HepG2 (cell line): ENCODE results near the gene AUH. TPM values are rescaled to one million over a fixed set of nuclear protein-coding genes. Genes with fewer than 3 reads are reported as not detected.

ENCODE experiments used
- ARHGAP35 ChIP-seq: sonication (generic); formaldehyde crosslinking; IDR thresholded peaks from 2 replicates; pipeline ENCODE4 v1.9.0; 2022; ENCODE audit warnings: mild to moderate bottlenecking, inconsistent platforms, moderate library complexity, missing genetic modification reagents, borderline replicate concordance
- FOXC1 ChIP-seq: sonication (generic); formaldehyde crosslinking; IDR thresholded peaks from 2 replicates; pipeline ENCODE4 v1.8.0; 2022; ENCODE audit warnings: mild to moderate bottlenecking, missing genetic modification reagents, borderline replicate concordance
- GATAD1 ChIP-seq: IDR thresholded peaks from 2 replicates; pipeline ENCODE4 v1.6.1; 2016; ENCODE audit warnings: missing genetic modification reagents, missing compliant biosample characterization
- MEIS2 ChIP-seq: sonication (generic); formaldehyde crosslinking; IDR thresholded peaks from 2 replicates; pipeline ENCODE4 v1.9.0; 2021; ENCODE audit warnings: mild to moderate bottlenecking, missing genetic modification reagents
- NCOA2 ChIP-seq: sonication (generic); formaldehyde crosslinking; IDR thresholded peaks from 2 replicates; pipeline ENCODE4 v1.8.0; 2022; ENCODE audit warnings: inconsistent platforms
- SIN3B ChIP-seq: fragments of 150-350 bp; IDR thresholded peaks from 2 replicates; pipeline ENCODE4 v1.6.1; 2014; ENCODE audit warnings: low read length
- ZNF12 ChIP-seq: sonication (generic); formaldehyde crosslinking; IDR thresholded peaks from 2 replicates; pipeline ENCODE4 v1.5.0; 2020; ENCODE audit warnings: missing genetic modification reagents
- ZNF207 ChIP-seq: fragments of 450-650 bp; IDR thresholded peaks from 2 replicates; pipeline ENCODE4 v1.6.1; 2016; ENCODE audit warnings: antibody characterized with exemption, borderline replicate concordance
- ZNF326 ChIP-seq: sonication (generic); formaldehyde crosslinking; IDR thresholded peaks from 2 replicates; pipeline ENCODE4 v1.4.0; 2020; ENCODE audit warnings: missing genetic modification reagents, borderline replicate concordance
- ZNF782 ChIP-seq: sonication (generic); formaldehyde crosslinking; IDR thresholded peaks from 2 replicates; pipeline ENCODE4 v1.4.0; 2020; ENCODE audit warnings: missing genetic modification reagents, mild to moderate bottlenecking, borderline replicate concordance
- ZSCAN21 ChIP-seq: sonication (generic); formaldehyde crosslinking; IDR thresholded peaks from 2 replicates; pipeline ENCODE4 v1.8.0; 2022; ENCODE audit warnings: mild to moderate bottlenecking, missing genetic modification reagents, moderate library complexity, borderline replicate concordance
- polyA plus RNA-seq, 8 experiments: library from polyadenylated mRNA; depleted of rRNA in 3 of 8; stranded (reverse) in 7 of 8; unstranded in 1 of 8; fragments of >200 nt; fragmentation: Illumina TruSeq in 4 of 8; extraction: Trizol in 4 of 8; gene quantifications; 2 replicates each; pipeline versions ENCODE4 v1.2.1 to v1.2.3, GENCODE V29; 2011 to 2016; ENCODE audit warnings: low read depth in 4 of 8, missing spikeins in 1 of 8, mixed read lengths in 1 of 8; ENCODE audit not compliant: insufficient read depth in 1 of 8
- total RNA-seq, 5 experiments: library from RNA; depleted of rRNA; stranded (reverse); fragments of >200 nt; fragmentation: Illumina TruSeq; extraction: Trizol; gene quantifications; 2 replicates each; pipeline ENCODE4 v1.2.3, GENCODE V29; 2016; ENCODE audit warnings: low read depth in 1 of 5
- TF ChIP-seq, protein P1 (sequence below): sonication (generic); formaldehyde crosslinking; IDR thresholded peaks from 2 replicates; pipeline ENCODE4 v1.4.0; 2020; ENCODE audit warnings: missing genetic modification reagents
- TF ChIP-seq, protein P2 (sequence below): fragments of 450-650 bp; IDR thresholded peaks from 2 replicates; pipeline ENCODE4 v1.6.1; 2017; ENCODE audit warnings: mild to moderate bottlenecking
- TF ChIP-seq, protein P3 (sequence below): conservative IDR thresholded peaks from 2 replicates; pipeline ENCODE4 v1.6.1; 2018; ENCODE audit warnings: missing genetic modification reagents
- TF ChIP-seq, protein P4 (sequence below): IDR thresholded peaks from 2 replicates; pipeline ENCODE4 v1.6.1; 2016
- TF ChIP-seq, protein P5 (sequence below): sonication (generic); formaldehyde crosslinking; IDR thresholded peaks from 2 replicates; pipeline ENCODE4 v1.4.0; 2020; ENCODE audit warnings: missing genetic modification reagents

AUH gene
- total and polyA plus RNA-seq, 2 of the 13 experiments (the other 11 are each of a cell fraction or from before 2014, with no cell fraction given) = 25.8 to 31.9 TPM

DNA sequence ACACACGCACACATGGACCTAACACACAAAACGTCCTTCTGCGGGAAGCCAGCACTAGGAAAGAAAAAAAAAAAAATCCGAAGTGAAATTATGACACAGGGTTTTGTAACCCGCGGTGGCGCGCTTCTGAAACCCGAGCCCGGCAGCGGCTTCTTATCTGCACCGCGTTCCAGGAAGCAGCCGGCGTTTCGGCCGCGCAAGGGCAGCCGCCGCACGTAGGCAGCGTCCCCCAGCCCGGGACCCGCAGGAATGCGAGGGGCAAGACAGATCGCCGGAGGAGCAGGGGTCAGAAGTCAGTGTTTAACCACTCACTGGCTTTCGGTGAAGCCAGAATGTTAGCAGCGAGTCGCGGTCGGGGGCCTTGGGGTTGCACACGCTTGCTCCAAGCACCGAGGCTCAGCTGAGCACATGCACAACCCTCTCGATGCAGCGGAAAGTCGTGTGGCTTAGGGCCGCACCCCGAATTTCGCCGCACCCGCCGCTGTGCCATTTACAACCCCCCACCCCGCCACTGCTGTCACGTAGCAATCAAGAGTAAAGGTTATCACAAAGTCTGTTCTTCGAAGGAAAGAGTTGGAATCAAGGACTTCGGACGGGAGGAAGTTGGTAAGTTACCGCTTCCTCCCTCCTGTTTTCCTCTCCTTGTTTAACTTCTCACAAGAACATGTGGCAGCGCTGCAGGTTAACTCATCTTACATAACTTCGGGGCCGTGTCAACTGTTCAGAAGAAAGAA lies 167.9 kb downstream of the AUH start (continued):
- TF ChIP-seq, protein P1, sequence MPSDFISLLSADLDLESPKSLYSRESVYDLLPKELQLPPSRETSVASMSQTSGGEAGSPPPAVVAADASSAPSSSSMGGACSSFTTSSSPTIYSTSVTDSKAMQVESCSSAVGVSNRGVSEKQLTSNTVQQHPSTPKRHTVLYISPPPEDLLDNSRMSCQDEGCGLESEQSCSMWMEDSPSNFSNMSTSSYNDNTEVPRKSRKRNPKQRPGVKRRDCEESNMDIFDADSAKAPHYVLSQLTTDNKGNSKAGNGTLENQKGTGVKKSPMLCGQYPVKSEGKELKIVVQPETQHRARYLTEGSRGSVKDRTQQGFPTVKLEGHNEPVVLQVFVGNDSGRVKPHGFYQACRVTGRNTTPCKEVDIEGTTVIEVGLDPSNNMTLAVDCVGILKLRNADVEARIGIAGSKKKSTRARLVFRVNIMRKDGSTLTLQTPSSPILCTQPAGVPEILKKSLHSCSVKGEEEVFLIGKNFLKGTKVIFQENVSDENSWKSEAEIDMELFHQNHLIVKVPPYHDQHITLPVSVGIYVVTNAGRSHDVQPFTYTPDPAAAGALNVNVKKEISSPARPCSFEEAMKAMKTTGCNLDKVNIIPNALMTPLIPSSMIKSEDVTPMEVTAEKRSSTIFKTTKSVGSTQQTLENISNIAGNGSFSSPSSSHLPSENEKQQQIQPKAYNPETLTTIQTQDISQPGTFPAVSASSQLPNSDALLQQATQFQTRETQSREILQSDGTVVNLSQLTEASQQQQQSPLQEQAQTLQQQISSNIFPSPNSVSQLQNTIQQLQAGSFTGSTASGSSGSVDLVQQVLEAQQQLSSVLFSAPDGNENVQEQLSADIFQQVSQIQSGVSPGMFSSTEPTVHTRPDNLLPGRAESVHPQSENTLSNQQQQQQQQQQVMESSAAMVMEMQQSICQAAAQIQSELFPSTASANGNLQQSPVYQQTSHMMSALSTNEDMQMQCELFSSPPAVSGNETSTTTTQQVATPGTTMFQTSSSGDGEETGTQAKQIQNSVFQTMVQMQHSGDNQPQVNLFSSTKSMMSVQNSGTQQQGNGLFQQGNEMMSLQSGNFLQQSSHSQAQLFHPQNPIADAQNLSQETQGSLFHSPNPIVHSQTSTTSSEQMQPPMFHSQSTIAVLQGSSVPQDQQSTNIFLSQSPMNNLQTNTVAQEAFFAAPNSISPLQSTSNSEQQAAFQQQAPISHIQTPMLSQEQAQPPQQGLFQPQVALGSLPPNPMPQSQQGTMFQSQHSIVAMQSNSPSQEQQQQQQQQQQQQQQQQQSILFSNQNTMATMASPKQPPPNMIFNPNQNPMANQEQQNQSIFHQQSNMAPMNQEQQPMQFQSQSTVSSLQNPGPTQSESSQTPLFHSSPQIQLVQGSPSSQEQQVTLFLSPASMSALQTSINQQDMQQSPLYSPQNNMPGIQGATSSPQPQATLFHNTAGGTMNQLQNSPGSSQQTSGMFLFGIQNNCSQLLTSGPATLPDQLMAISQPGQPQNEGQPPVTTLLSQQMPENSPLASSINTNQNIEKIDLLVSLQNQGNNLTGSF (CRISPR knock-in tag) = peak; percentile 97
- TF ChIP-seq ZNF207 = no peak
- peak; percentile 45; the same call in 1 of the 2 replicates for TF ChIP-seq ZNF782 (CRISPR knock-in tag)
- TF ChIP-seq, protein P2, sequence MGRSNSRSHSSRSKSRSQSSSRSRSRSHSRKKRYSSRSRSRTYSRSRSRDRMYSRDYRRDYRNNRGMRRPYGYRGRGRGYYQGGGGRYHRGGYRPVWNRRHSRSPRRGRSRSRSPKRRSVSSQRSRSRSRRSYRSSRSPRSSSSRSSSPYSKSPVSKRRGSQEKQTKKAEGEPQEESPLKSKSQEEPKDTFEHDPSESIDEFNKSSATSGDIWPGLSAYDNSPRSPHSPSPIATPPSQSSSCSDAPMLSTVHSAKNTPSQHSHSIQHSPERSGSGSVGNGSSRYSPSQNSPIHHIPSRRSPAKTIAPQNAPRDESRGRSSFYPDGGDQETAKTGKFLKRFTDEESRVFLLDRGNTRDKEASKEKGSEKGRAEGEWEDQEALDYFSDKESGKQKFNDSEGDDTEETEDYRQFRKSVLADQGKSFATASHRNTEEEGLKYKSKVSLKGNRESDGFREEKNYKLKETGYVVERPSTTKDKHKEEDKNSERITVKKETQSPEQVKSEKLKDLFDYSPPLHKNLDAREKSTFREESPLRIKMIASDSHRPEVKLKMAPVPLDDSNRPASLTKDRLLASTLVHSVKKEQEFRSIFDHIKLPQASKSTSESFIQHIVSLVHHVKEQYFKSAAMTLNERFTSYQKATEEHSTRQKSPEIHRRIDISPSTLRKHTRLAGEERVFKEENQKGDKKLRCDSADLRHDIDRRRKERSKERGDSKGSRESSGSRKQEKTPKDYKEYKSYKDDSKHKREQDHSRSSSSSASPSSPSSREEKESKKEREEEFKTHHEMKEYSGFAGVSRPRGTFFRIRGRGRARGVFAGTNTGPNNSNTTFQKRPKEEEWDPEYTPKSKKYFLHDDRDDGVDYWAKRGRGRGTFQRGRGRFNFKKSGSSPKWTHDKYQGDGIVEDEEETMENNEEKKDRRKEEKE = no peak
- no peak for TF ChIP-seq SIN3B
- peak; percentile 91; the same call in 1 of the 2 replicates for TF ChIP-seq FOXC1
- peak; percentile 38; the same call in 1 of the 2 replicates for TF ChIP-seq ZNF12 (CRISPR knock-in tag)
- TF ChIP-seq, protein P3, sequence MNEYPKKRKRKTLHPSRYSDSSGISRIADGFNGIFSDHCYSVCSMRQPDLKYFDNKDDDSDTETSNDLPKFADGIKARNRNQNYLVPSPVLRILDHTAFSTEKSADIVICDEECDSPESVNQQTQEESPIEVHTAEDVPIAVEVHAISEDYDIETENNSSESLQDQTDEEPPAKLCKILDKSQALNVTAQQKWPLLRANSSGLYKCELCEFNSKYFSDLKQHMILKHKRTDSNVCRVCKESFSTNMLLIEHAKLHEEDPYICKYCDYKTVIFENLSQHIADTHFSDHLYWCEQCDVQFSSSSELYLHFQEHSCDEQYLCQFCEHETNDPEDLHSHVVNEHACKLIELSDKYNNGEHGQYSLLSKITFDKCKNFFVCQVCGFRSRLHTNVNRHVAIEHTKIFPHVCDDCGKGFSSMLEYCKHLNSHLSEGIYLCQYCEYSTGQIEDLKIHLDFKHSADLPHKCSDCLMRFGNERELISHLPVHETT (CRISPR knock-in tag) = no peak
- TF ChIP-seq NCOA2 (CRISPR knock-in tag) = peak; percentile 86
- TF ChIP-seq ZNF326 (CRISPR knock-in tag) = no peak
- peak; percentile 84; the same call in 1 of the 2 replicates for TF ChIP-seq ZSCAN21 (CRISPR knock-in tag)
- TF ChIP-seq, protein P4, sequence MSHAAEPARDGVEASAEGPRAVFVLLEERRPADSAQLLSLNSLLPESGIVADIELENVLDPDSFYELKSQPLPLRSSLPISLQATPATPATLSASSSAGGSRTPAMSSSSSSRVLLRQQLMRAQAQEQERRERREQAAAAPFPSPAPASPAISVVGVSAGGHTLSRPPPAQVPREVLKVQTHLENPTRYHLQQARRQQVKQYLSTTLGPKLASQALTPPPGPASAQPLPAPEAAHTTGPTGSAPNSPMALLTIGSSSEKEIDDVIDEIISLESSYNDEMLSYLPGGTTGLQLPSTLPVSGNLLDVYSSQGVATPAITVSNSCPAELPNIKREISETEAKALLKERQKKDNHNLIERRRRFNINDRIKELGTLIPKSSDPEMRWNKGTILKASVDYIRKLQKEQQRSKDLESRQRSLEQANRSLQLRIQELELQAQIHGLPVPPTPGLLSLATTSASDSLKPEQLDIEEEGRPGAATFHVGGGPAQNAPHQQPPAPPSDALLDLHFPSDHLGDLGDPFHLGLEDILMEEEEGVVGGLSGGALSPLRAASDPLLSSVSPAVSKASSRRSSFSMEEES (CRISPR knock-in tag) = peak; percentile 86
- TF ChIP-seq, protein P5, sequence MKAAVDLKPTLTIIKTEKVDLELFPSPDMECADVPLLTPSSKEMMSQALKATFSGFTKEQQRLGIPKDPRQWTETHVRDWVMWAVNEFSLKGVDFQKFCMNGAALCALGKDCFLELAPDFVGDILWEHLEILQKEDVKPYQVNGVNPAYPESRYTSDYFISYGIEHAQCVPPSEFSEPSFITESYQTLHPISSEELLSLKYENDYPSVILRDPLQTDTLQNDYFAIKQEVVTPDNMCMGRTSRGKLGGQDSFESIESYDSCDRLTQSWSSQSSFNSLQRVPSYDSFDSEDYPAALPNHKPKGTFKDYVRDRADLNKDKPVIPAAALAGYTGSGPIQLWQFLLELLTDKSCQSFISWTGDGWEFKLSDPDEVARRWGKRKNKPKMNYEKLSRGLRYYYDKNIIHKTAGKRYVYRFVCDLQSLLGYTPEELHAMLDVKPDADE (CRISPR knock-in tag) = peak; percentile 88; the same call in 1 of the 2 replicates
- no peak; the same call in 1 of the 2 replicates for TF ChIP-seq GATAD1 (CRISPR knock-in tag)
- TF ChIP-seq MEIS2 (CRISPR knock-in tag) = peak; percentile 90
- 0 out of 2 replicates have a peak, but pooled peaks have one; percentile 31 for TF ChIP-seq ARHGAP35 (CRISPR knock-in tag)
